SK-N-SH treated with all-trans-retinoic acid at 6 μM for 48 hours (cell line): Measurements from ENCODE around the gene NBEA.
"Not testable (repeated sequence)": the region's sequence is repeated elsewhere in the genome, so short reads cannot be mapped to it uniquely, and the experiment has no call there.

ENCODE experiments used
- ATAC-seq: fragments of 200-7000 bp; cut with Tn5 transposase; 3 replicates; pipeline ENCODE4 v1.9.1; 2020; ENCODE audit warnings: mild to moderate bottlenecking, moderate library complexity
- CREB5 ChIP-seq: fragments of 250-450 bp; sonication (Bioruptor Pico); IDR thresholded peaks from 2 replicates; pipeline ENCODE4 v1.5.1; 2020; ENCODE audit warnings: low read depth, mild to moderate bottlenecking, moderate library complexity
- CSDC2 ChIP-seq: fragments of 250-450 bp; sonication (Bioruptor Pico); IDR thresholded peaks from 2 replicates; pipeline ENCODE4 v1.5.0; 2020; ENCODE audit warnings: mild to moderate bottlenecking, moderate library complexity
- CSRNP3 ChIP-seq: fragments of 250-450 bp; sonication (Bioruptor Pico); IDR thresholded peaks from 2 replicates; pipeline ENCODE4 v1.5.1; 2021; ENCODE audit warnings: mild to moderate bottlenecking, moderate library complexity
- ESRRG ChIP-seq: fragments of 250-450 bp; sonication (Bioruptor Pico); IDR thresholded peaks from 2 replicates; pipeline ENCODE4 v1.6.1; 2021; ENCODE audit warnings: mild to moderate bottlenecking
- GLIS3 ChIP-seq: fragments of 250-450 bp; sonication (Bioruptor Pico); IDR thresholded peaks from 2 replicates; pipeline ENCODE4 v1.5.0; 2020; ENCODE audit warnings: mild to moderate bottlenecking, moderate library complexity
- ISL1 ChIP-seq: fragments of 250-450 bp; sonication (Bioruptor Pico); IDR thresholded peaks from 2 replicates; pipeline ENCODE4 v2.1.2; 2022; ENCODE audit warnings: mild to moderate bottlenecking, moderate library complexity
- PATZ1 ChIP-seq: fragments of 250-450 bp; sonication (Bioruptor Pico); IDR thresholded peaks from 2 replicates; pipeline ENCODE4 v1.8.0; 2020; ENCODE audit warnings: mild to moderate bottlenecking, moderate library complexity, borderline replicate concordance
- POU6F1 ChIP-seq: fragments of 250-450 bp; sonication (Bioruptor Pico); IDR thresholded peaks from 2 replicates; pipeline ENCODE4 v1.8.0; 2021; ENCODE audit warnings: low read depth, mild to moderate bottlenecking, moderate library complexity, borderline replicate concordance
- PPARA ChIP-seq: fragments of 250-450 bp; sonication (Bioruptor Pico); IDR thresholded peaks from 2 replicates; pipeline ENCODE4 v1.5.0; 2020; ENCODE audit warnings: mild to moderate bottlenecking, borderline replicate concordance
- RARB ChIP-seq: fragments of 250-450 bp; sonication (Bioruptor Pico); IDR thresholded peaks from 2 replicates; pipeline ENCODE4 v1.8.0; 2021; ENCODE audit warnings: mild to moderate bottlenecking, moderate library complexity
- TCF4 ChIP-seq: fragments of 250-450 bp; sonication (Bioruptor Pico); IDR thresholded peaks from 2 replicates; pipeline ENCODE4 v1.8.0; 2021; ENCODE audit warnings: mild to moderate bottlenecking, moderate library complexity, borderline replicate concordance
- TOX ChIP-seq: fragments of 250-450 bp; sonication (Bioruptor Pico); IDR thresholded peaks from 2 replicates; pipeline ENCODE4 v1.8.0; 2021; ENCODE audit warnings: mild to moderate bottlenecking, moderate library complexity, borderline replicate concordance
- TSHZ2 ChIP-seq: fragments of 250-450 bp; sonication (Bioruptor Pico); IDR thresholded peaks from 2 replicates; pipeline ENCODE4 v1.5.0; 2020; ENCODE audit warnings: mild to moderate bottlenecking, moderate library complexity
- ZC3H10 ChIP-seq: fragments of 250-450 bp; sonication (Bioruptor Pico); IDR thresholded peaks from 2 replicates; pipeline ENCODE4 v1.5.1; 2021; ENCODE audit warnings: mild to moderate bottlenecking, moderate library complexity
- ZFP3 ChIP-seq: fragments of 250-450 bp; sonication (Bioruptor Pico); IDR thresholded peaks from 2 replicates; pipeline ENCODE4 v1.5.0; 2020; ENCODE audit warnings: mild to moderate bottlenecking, moderate library complexity
- ZFP30 ChIP-seq: fragments of 450-650 bp; formaldehyde crosslinking; IDR thresholded peaks from 2 replicates; pipeline ENCODE4 v1.5.0; 2022; ENCODE audit warnings: mild to moderate bottlenecking, moderate library complexity
- ZNF565 ChIP-seq: fragments of 450-650 bp; formaldehyde crosslinking; conservative IDR thresholded peaks from 2 replicates; pipeline ENCODE4 v1.5.0; 2020; ENCODE audit warnings: low read depth, mild to moderate bottlenecking, moderate library complexity
- ZNF8 ChIP-seq: fragments of 450-650 bp; formaldehyde crosslinking; IDR thresholded peaks from 2 replicates; pipeline ENCODE4 v1.5.0; 2020; ENCODE audit warnings: mild to moderate bottlenecking, moderate library complexity

Gene NBEA

GRCh38 chr13:35675651-35676050, 733.6 kb downstream of the NBEA start:
- TF ChIP-seq ISL1 (no peak), POU6F1 (CRISPR knock-in tag) (no peak), CREB5 (no peak), ZC3H10 (CRISPR knock-in tag) (no peak), CSRNP3 (CRISPR knock-in tag) (no peak), GLIS3 (CRISPR knock-in tag) (no peak), ZNF8 (no peak), ESRRG (no peak), ZNF565 (CRISPR knock-in tag) (no peak), ZFP3 (CRISPR knock-in tag) (no peak), ZFP30 (CRISPR knock-in tag) (no peak), TSHZ2 (no peak), RARB (CRISPR knock-in tag) (no peak), PPARA (CRISPR knock-in tag) (no peak), CSDC2 (CRISPR knock-in tag) (no peak), TCF4 (CRISPR knock-in tag) (no peak), TOX (CRISPR knock-in tag) (no peak)
- ATAC-seq: no peak

- ATAC-seq: not testable (repeated sequence)
Observed at GRCh38 chr13:35677863-35678262, 735.8 kb downstream of the NBEA start.

- ATAC-seq: no peak
- TF ChIP-seq ZFP30 (CRISPR knock-in tag) (no peak), RARB (CRISPR knock-in tag) (no peak), ZNF8 (no peak), ESRRG (no peak), ZC3H10 (CRISPR knock-in tag) (no peak), CREB5 (no peak), TOX (CRISPR knock-in tag) (no peak), ZNF565 (CRISPR knock-in tag) (no peak), PATZ1 (CRISPR knock-in tag) (no peak)
Observed at GRCh38 chr13:35681685-35682084, 739.6 kb downstream of the NBEA start.

GRCh38 chr13:35684432-35684831, 742.4 kb downstream of the NBEA start:
- no peak for ATAC-seq
- TF ChIP-seq ZFP3 (CRISPR knock-in tag): no peak
- no peak for TF ChIP-seq ISL1
